Keratinocyte (primary cell): Measurements from ENCODE around the gene CIT.

Experiments used
- CTCF ChIP-seq, 3 experiments: IDR thresholded peaks in 1 of 3; conservative IDR thresholded peaks in 1 of 3; optimal IDR thresholded peaks in 1 of 3; 2 replicates in 2 of 3; 3 replicates in 1 of 3; pipeline versions ENCODE3 to v1.5.1; 2011; ENCODE audit warnings: low read length in 3 of 3, mild to moderate bottlenecking in 3 of 3, moderate library complexity in 2 of 3, control low read depth in 1 of 3, inconsistent platforms in 1 of 3; ENCODE audit not compliant: insufficient read depth in 2 of 3; ENCODE audit errors: extremely low read depth in 1 of 3
- EZH2 ChIP-seq: IDR thresholded peaks from one replicate; pipeline ENCODE4 v1.6.1; 2012; ENCODE audit warnings: inconsistent platforms, mild to moderate bottlenecking, low read length, moderate library complexity

GRCh38 chr12:119696943-119697342 is 180.2 kb downstream of the CIT start:
- no peak for TF ChIP-seq CTCF (optimal IDR thresholded peaks at IDR 0.05 in 1 of 3, IDR thresholded peaks at IDR 0.05 in 1 of 3, conservative IDR thresholded peaks at IDR 0.05 in 1 of 3; ENCODE audit: extremely low read depth in 1 of 3, insufficient read depth in 2 of 3, low read length in 3 of 3)
- no peak for TF ChIP-seq EZH2
